Measurements from ENCODE around the gene TEX12.

- TF ChIP-seq CTCF (IDR thresholded peaks at IDR 0.05) (no peak), POLR2A (IDR thresholded peaks at IDR 0.05) (no peak)
Measured at GRCh38 chr11:112210890-112211289, 43.7 kb downstream of the TEX12 start.

Data from Peyer's patch (tissue), 4 donors.